H54 (cell line): ENCODE data around the gene INPP5J.
"Not testable (repeated sequence)": the region's sequence is repeated elsewhere in the genome, so short reads cannot be mapped to it uniquely, and the experiment has no call there.

ENCODE experiments used
- DNase-seq: peaks from one replicate; pipeline ENCODE4 v3.0.0; 2011; ENCODE audit warnings: low spot score, mixed read lengths; ENCODE audit not compliant: insufficient read length
- FAIRE-seq: peaks from 3 replicates; lab custom pipeline; 2011; peaks lifted over from hg19 to GRCh38; lab: Jason Lieb, UNC
- POLR2A ChIP-seq: IDR thresholded peaks from 2 replicates; pipeline ENCODE4 v1.6.1; 2011; ENCODE audit warnings: low read depth, mild to moderate bottlenecking, low read length

The INPP5J gene

GRCh38 chr22:31091106-31091975 lies 31.4 kb upstream of the INPP5J start:
- FAIRE-seq, result no peak
- DNase-seq, result no peak
- no peak for TF ChIP-seq POLR2A

GRCh38 chr22:31092161-31092560 lies 30.6 kb upstream of the INPP5J start:
- DNase-seq, result no peak
- no peak for FAIRE-seq
- TF ChIP-seq POLR2A, result no peak

GRCh38 chr22:31093086-31093850 lies 29.5 kb upstream of the INPP5J start:
- DNase-seq (no peak), FAIRE-seq (no peak)
- TF ChIP-seq POLR2A, result no peak

- no peak for TF ChIP-seq POLR2A
- no peak for FAIRE-seq
- DNase-seq, result no peak
These were observed 28.7 kb upstream of the INPP5J start for GRCh38 chr22:31094021-31094551.

GRCh38 chr22:31094741-31095140 lies 28.0 kb upstream of the INPP5J start:
- FAIRE-seq (no peak), DNase-seq (no peak)
- no peak for TF ChIP-seq POLR2A

DNA sequence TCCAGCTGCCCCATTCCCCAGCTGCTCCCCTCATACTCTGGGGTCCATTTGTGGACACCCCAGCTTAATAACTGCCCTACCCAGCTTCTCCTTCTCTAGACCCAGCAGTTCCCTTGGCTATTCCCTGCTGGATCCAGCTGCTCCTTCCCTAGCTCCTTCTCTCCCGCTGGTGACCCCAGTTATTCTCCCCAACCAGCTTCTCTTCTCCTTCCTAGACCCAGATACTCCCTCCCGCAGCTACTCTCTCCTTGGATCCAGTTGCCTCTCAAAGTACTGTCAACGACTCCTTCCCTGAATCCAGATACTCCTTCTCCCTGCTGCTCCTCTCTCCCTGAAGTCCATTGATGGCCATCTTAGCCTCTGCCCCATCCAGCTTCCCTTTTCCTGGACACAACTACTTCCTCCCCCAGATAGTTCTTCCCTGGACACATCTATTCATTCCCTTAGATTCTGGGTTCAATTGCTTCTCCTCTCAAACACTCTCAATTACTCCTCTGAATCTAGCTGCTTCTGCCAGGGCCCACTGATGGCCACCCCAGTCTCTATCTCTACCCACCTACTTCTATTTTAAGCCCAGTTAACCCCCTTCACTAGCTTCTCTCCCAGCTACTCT lies 27.0 kb upstream of the INPP5J start:
- FAIRE-seq (no peak), DNase-seq (no peak)
- TF ChIP-seq POLR2A, result no peak

DNA sequence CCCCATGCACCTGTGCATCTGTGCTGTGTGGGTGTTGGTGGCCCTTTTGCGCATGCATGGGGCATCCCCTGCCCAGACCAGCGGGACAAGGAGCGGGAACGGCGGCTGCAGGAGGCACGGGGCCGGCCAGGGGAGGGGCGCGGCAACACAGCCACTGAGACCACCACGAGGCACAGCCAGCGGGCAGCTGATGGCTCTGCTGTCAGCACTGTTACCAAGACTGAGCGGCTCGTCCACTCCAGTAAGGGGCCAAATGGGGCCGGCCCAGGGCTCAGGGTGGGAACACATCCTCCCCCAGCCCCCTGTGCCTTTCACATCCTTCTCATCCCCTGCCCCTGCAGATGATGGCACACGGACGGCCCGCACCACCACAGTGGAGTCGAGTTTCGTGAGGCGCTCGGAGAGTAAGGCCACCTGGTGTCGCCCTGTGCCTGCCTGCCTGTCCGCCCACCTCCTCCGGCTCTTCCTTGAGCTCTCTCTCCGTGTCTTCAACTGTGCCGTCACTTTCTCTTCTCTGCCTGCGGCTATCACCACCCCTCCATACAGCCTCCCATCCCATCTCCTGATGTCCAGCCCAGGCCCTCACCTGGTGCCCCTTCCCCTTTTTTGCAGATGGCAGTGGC lies 26.0 kb upstream of the INPP5J start:
- TF ChIP-seq POLR2A, result no peak
- DNase-seq (no peak), FAIRE-seq (no peak)

- not testable (repeated sequence) for DNase-seq, FAIRE-seq
These were observed 25.2 kb upstream of the INPP5J start for GRCh38 chr22:31097539-31097938.

GRCh38 chr22:31097941-31098631 lies 24.7 kb upstream of the INPP5J start:
- DNase-seq, result no peak
- no peak for TF ChIP-seq POLR2A
- no peak for FAIRE-seq

- DNase-seq, result no peak
- FAIRE-seq, result no peak
- no peak for TF ChIP-seq POLR2A
These were observed 24.1 kb upstream of the INPP5J start for GRCh38 chr22:31098632-31099110.

DNA sequence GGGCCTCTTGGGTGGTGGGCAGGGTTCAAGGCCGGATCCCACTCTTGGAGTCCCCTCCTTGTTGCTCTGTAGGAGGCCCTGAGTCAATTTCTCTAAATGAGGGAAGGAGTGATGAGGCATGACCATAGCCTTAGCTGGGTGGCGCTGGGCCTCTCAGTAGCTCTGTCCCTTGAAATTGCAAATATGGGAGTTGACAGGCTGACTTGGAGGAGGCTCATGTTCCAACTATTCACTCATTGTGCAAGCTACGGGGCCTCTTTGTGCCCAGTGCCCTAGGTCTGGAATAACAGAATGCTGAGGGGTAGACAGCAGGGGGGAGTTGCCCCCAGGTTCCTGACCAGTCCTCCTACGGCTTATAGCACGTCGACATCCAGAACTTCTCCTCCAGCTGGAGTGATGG lies 23.4 kb upstream of the INPP5J start:
- no peak for FAIRE-seq
- no peak for DNase-seq
- TF ChIP-seq POLR2A, result no peak

DNA sequence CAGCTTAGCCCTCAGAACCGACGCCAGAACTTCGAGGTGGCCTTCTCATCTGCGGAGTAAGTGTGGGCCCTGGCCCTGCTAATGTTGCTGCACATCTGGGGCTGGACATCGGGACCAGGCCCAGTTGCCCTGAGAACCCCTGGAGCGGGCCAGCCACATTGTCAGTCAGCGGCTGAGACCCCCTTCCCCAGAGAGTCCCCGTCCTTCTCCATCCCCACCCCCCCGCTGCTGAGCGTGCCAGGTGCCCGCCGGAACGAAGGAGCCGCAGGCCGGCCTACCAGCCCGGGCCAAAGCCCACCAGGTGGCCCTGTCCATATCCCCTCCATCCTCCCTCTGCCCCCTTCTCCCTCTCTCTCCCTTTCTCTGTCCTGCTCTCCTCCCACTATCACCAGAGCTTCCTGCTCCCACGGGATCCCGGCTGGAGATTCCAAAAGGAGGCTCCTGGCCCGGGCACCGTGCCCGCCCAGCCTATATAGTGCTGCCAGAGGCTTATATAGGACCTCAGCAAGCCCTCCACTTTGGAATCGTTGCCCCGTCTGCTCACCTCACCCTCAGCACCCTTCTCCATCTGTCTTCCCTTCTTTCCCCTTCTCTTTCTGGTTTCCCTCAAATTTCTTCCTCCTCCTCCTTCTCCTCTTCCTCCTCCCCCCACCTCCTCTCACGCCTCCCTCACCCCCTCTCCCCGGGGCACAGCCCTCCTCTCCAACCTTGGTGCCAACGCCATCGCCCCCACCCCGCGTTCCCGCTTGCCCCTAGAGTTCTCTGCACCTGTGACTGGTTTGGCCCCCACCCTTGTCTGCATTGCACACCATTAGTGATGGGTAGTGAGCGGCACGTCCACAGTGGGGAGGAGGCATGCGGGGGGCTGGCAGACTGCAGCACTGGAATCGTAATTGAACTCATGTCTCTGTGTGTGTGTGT lies 22.7 kb upstream of the INPP5J start:
- FAIRE-seq, result no peak
- TF ChIP-seq POLR2A, result no peak
- no peak for DNase-seq
